ENCODE results near the gene CAPN12. TPM values are rescaled to one million over a fixed set of nuclear protein-coding genes. Genes with fewer than 3 reads are reported as not detected.
A peak's percentile ranks its signal among the peaks of the same experiment; 100 is the strongest.

Gene CAPN12
- total RNA-seq, 2 donors from 2014 or later = 2.3 to 6.0 TPM

GRCh38 chr19:38682872-38683392 lies 61.3 kb downstream of the CAPN12 start:
- Histone ChIP-seq H3K36me3 (no peaks in the 10 kb centered on the region), H3K4me1 (replicated peaks) (peaks cover 34% of the 10 kb centered on the region), H3K9me3 (no peaks in the 10 kb centered on the region), H3K27me3 (replicated peaks; ENCODE audit: insufficient read depth) (no peaks in the 10 kb centered on the region), H3K4me3 (no peak overlapping the region), H3K27ac (peak overlapping the region; percentile 94 to 96)
- intact Hi-C loops (cut with DNase I) = no loop called here
- DNase-seq (ENCODE audit: low spot score) = no peak
- no peak for TF ChIP-seq POLR2A (IDR thresholded peaks at IDR 0.05)
- TF ChIP-seq CTCF (IDR thresholded peaks at IDR 0.05) = no peak
- TF ChIP-seq POLR2AphosphoS5 (IDR thresholded peaks at IDR 0.05) = no peak
- WGBS = 73% methylated on average over 7 of the region's 7 CpGs

- H3K9me3 ChIP-seq = no peaks in the 10 kb centered on the region
- 89% methylated on average over 11 of the region's 11 CpGs for WGBS
- no peaks in the 10 kb centered on the region for H3K36me3 ChIP-seq
- DNase-seq (ENCODE audit: low spot score) = no peak
- intact Hi-C loops (cut with DNase I) = no loop called here
- no peak for TF ChIP-seq POLR2A (IDR thresholded peaks at IDR 0.05)
- no peak for TF ChIP-seq POLR2AphosphoS5 (IDR thresholded peaks at IDR 0.05)
- TF ChIP-seq CTCF (IDR thresholded peaks at IDR 0.05) = no peak
- no peaks in the 10 kb centered on the region for H3K27me3 ChIP-seq (replicated peaks; ENCODE audit: insufficient read depth)
- peak overlapping the region; percentile 94 to 96 for H3K27ac ChIP-seq
- no peak overlapping the region for H3K4me3 ChIP-seq
- H3K4me1 ChIP-seq (replicated peaks) = peaks cover 34% of the 10 kb centered on the region
Observed at GRCh38 chr19:38682195-38682867, 61.9 kb downstream of the CAPN12 start.

Other genes starting within 250 kb of the CAPN12 start
- 10 to 100 TPM in 1 of 2 donors, 1 to 10 TPM in 1; 1.6 to 14.1 TPM for gene MAP4K1, start 126.5 kb downstream of the CAPN12 start, total RNA-seq
- gene EIF3K, start 125.3 kb downstream of the CAPN12 start, total RNA-seq = 100 to 1,000 TPM; 368 to 618 TPM
- gene ACTN4, start 96.8 kb downstream of the CAPN12 start, total RNA-seq = 100 to 1,000 TPM; 312 to 330 TPM
- gene LGALS7, start 29.0 kb upstream of the CAPN12 start, total RNA-seq = not detected
- 1 to 10 TPM; 3.8 to 9.8 TPM for gene LGALS7B, start 44.7 kb upstream of the CAPN12 start, total RNA-seq
- gene LGALS4, start 68.5 kb upstream of the CAPN12 start, total RNA-seq = 1 to 10 TPM in 1 of 2 donors, under 1 TPM in 1; 0.91 to 3.7 TPM
- 100 to 1,000 TPM; 129 to 158 TPM for gene ECH1, start 87.3 kb upstream of the CAPN12 start, total RNA-seq
- 100 to 1,000 TPM; 210 to 231 TPM for gene HNRNPL, start 105.5 kb upstream of the CAPN12 start, total RNA-seq
- 10 to 100 TPM in 1 of 2 donors, 1 to 10 TPM in 1; 3.1 to 10.2 TPM for gene RINL, start 133.8 kb upstream of the CAPN12 start, total RNA-seq
- 10 to 100 TPM; 55.8 to 89.0 TPM for gene SIRT2, start 155.1 kb upstream of the CAPN12 start, total RNA-seq
- 10 to 100 TPM; 29.8 to 50.6 TPM for gene NFKBIB, start 155.5 kb upstream of the CAPN12 start, total RNA-seq
- 1 to 10 TPM in 1 of 2 donors, not detected in 1; 3.0 TPM for gene CCER2, start 167.7 kb upstream of the CAPN12 start, total RNA-seq
- gene SARS2, start 186.3 kb upstream of the CAPN12 start, total RNA-seq = 10 to 100 TPM; 23.3 to 57.5 TPM
- gene MRPS12, start 186.5 kb upstream of the CAPN12 start, total RNA-seq = 10 to 100 TPM; 32.0 to 41.5 TPM
- 10 to 100 TPM; 25.9 to 40.5 TPM for gene FBXO17, start 231.3 kb upstream of the CAPN12 start, total RNA-seq

All from prostate gland (tissue), 2 donors.